Fibroblast of lung (primary cell): ENCODE results near the gene ICE1. TPM values are rescaled to one million over a fixed set of nuclear protein-coding genes. Genes with fewer than 3 reads are reported as not detected.

Experiments used
- DNase-seq, 2 donors: peaks; one replicate each; pipeline versions ENCODE4 v3.0.0 to v3.0.0-alpha.2; 2010; ENCODE audit warnings: low read depth in 2 of 2
- H2AFZ ChIP-seq: 2 replicates; pipeline ENCODE4 v1.5.1; 2012; ENCODE audit warnings: low read length, control low read depth, inconsistent platforms
- H3K27ac ChIP-seq: 2 replicates; pipeline ENCODE4 v1.5.1; 2011; ENCODE audit warnings: low read length, control low read depth; ENCODE audit not compliant: insufficient read depth
- H3K27me3 ChIP-seq: 2 replicates; pipeline ENCODE4 v1.5.1; 2011; ENCODE audit warnings: mild to moderate bottlenecking, low read length; ENCODE audit not compliant: control insufficient read depth, insufficient read depth
- H3K36me3 ChIP-seq: 2 replicates; pipeline ENCODE4 v1.5.1; 2011; ENCODE audit warnings: low read length; ENCODE audit not compliant: control insufficient read depth, insufficient read depth
- H3K4me1 ChIP-seq: 2 replicates; pipeline ENCODE4 v1.5.1; 2011; ENCODE audit warnings: low read length; ENCODE audit not compliant: control insufficient read depth, insufficient read depth; ENCODE audit errors: extremely low read depth
- H3K4me2 ChIP-seq: 2 replicates; pipeline ENCODE4 v1.5.1; 2011; ENCODE audit warnings: low read length, control low read depth; ENCODE audit not compliant: insufficient read depth; ENCODE audit errors: extremely low read depth
- H3K4me3 ChIP-seq, 4 experiments: fragments of 200-600 bp in 1 of 4; sonication (generic) in 1 of 4; replicated peaks in 1 of 4; 2 replicates each; pipeline ENCODE4 v1.5.1; 2011 to 2016; ENCODE audit warnings: low read length in 4 of 4, low read depth in 3 of 4, mild to moderate bottlenecking in 3 of 4, control low read depth in 2 of 4, inconsistent platforms in 1 of 4, mixed read lengths in 1 of 4; ENCODE audit not compliant: insufficient read depth in 1 of 4; ENCODE audit errors: control extremely low read depth in 1 of 4
- H3K79me2 ChIP-seq: 2 replicates; pipeline ENCODE4 v1.5.1; 2012; ENCODE audit warnings: mild to moderate bottlenecking, low read length, inconsistent platforms; ENCODE audit not compliant: control insufficient read depth, insufficient read depth
- H3K9ac ChIP-seq: 2 replicates; pipeline ENCODE4 v1.5.1; 2011; ENCODE audit warnings: mild to moderate bottlenecking, low read length, control low read depth; ENCODE audit not compliant: insufficient read depth
- H3K9me3 ChIP-seq: 2 replicates; pipeline ENCODE4 v1.5.1; 2012; ENCODE audit warnings: low read depth, low read length; ENCODE audit not compliant: control insufficient read depth, insufficient read depth
- H4K20me1 ChIP-seq: 2 replicates; pipeline ENCODE4 v1.5.1; 2011; ENCODE audit warnings: low read length; ENCODE audit not compliant: control insufficient read depth, insufficient read depth; ENCODE audit errors: extremely low read depth
- EZH2 ChIP-seq: IDR thresholded peaks from 2 replicates; pipeline ENCODE4 v1.5.1; 2012; ENCODE audit warnings: low read length, control low read depth, mild to moderate bottlenecking; ENCODE audit errors: missing control alignments
- polyA plus RNA-seq, 2 donors: library from polyadenylated mRNA; depleted of rRNA in 1 of 2; stranded (reverse) in 1 of 2; unstranded in 1 of 2; fragments of >200 nt; gene quantifications; 2 replicates each; pipeline ENCODE4 v1.2.1, GENCODE V29; 2011 to 2012; ENCODE audit warnings: missing spikeins in 1 of 2
- total RNA-seq: library from RNA; depleted of rRNA; stranded (reverse); fragments of >200 nt; gene quantifications from 2 replicates; pipeline ENCODE4 v1.2.1, GENCODE V29; 2014
- TF ChIP-seq, protein P1 (sequence below), 2 donors: IDR thresholded peaks in 1 of 2; conservative IDR thresholded peaks in 1 of 2; 1 replicate in 1 of 2; 2 replicates in 1 of 2; pipeline ENCODE4 v1.5.1; 2011 to 2012; ENCODE audit warnings: low read length in 2 of 2, control low read depth in 1 of 2, inconsistent platforms in 1 of 2, low read depth in 1 of 2, mild to moderate bottlenecking in 1 of 2

The ICE1 gene
- total and polyA plus RNA-seq, 2 donors (not counting 1 experiment from before 2014, with no cell fraction given): 17.6 to 24.4 TPM

DNA sequence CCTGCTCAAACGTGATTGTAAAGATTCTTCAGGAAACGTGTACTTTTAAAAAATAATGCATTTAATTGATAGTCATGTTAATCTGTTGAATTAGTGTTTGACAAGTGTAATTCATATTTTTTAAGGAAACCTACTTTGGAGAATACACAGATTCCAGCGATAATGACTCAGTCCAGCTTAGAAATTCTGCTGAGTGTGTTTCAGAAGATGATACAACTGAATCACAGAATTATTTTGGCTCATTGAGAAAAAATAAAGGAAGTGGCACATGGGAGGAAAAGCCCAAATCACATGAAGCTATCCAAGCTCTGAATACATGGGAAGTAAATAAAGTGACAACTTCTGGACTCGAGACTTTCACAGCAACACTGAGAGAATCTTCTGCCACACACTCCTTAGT is 37.8 kb downstream of the ICE1 start:
- Histone ChIP-seq H3K4me2 (no peak overlapping the region), H3K27ac (no peak overlapping the region), H3K4me3 (no peak overlapping the region), H3K4me1 (no peaks in the 10 kb centered on the region), H3K79me2 (no peaks in the 10 kb centered on the region), H3K36me3 (peaks cover 4% of the 10 kb centered on the region), H4K20me1 (no peaks in the 10 kb centered on the region), H2AFZ (no peak overlapping the region), H3K9me3 (no peaks in the 10 kb centered on the region), H3K27me3 (no peaks in the 10 kb centered on the region), H3K9ac (no peak overlapping the region)
- DNase-seq: no peak
- TF ChIP-seq, protein P1, sequence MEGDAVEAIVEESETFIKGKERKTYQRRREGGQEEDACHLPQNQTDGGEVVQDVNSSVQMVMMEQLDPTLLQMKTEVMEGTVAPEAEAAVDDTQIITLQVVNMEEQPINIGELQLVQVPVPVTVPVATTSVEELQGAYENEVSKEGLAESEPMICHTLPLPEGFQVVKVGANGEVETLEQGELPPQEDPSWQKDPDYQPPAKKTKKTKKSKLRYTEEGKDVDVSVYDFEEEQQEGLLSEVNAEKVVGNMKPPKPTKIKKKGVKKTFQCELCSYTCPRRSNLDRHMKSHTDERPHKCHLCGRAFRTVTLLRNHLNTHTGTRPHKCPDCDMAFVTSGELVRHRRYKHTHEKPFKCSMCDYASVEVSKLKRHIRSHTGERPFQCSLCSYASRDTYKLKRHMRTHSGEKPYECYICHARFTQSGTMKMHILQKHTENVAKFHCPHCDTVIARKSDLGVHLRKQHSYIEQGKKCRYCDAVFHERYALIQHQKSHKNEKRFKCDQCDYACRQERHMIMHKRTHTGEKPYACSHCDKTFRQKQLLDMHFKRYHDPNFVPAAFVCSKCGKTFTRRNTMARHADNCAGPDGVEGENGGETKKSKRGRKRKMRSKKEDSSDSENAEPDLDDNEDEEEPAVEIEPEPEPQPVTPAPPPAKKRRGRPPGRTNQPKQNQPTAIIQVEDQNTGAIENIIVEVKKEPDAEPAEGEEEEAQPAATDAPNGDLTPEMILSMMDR (conservative IDR thresholded peaks at IDR 0.05 in 1 of 2, IDR thresholded peaks at IDR 0.05 in 1 of 2; ENCODE audit: low read depth in 1 of 2, low read length in 2 of 2): no peak
- no peak for TF ChIP-seq EZH2

- H3K36me3 ChIP-seq: peaks cover 4% of the 10 kb centered on the region
- no peak for DNase-seq
- TF ChIP-seq, protein P1 (conservative IDR thresholded peaks at IDR 0.05 in 1 of 2, IDR thresholded peaks at IDR 0.05 in 1 of 2; ENCODE audit: low read depth in 1 of 2, low read length in 2 of 2): no peak
- no peak for TF ChIP-seq EZH2
- H3K27ac ChIP-seq: no peak overlapping the region
- H3K27me3 ChIP-seq: no peaks in the 10 kb centered on the region
- H3K9me3 ChIP-seq: no peaks in the 10 kb centered on the region
- H3K4me1 ChIP-seq: no peaks in the 10 kb centered on the region
- H3K79me2 ChIP-seq: no peaks in the 10 kb centered on the region
- no peak overlapping the region for H2AFZ ChIP-seq
- no peak overlapping the region for H3K9ac ChIP-seq
- H3K4me3 ChIP-seq: no peak overlapping the region
- no peak overlapping the region for H3K4me2 ChIP-seq
- no peaks in the 10 kb centered on the region for H4K20me1 ChIP-seq
Observed at GRCh38 chr5:5461012-5461411, 38.5 kb downstream of the ICE1 start.

DNA sequence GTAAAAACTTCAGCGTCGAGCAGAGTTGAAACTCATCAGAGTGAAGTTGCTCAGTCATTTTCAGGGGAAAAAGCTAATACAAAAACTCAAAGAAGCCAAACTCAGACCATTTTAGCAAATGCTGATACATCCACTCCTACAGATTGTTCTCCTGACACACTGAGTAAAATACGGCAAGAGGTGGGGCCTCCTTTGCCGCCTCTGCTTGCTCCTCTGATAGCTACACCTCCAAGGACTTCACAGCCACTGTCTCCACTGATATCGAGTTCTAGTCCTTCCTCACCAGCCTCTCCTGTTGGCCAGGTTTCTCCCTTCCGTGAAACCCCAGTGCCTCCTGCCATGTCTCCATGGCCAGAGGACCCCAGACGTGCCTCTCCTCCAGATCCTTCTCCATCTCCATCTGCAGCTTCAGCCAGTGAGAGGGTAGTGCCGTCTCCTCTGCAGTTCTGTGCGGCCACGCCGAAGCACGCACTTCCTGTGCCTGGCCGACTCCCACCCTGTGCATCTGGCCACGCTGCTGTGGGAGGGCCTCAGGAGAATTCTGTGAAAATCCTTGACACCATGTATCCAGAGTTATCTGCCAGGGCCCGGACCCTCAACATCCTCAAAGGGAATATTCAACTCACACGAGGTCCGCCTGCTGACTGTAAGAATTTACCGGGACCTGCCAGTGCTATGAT is 41.7 kb downstream of the ICE1 start:
- no peak overlapping the region for H3K27ac ChIP-seq
- peaks cover 2% of the 10 kb centered on the region for H3K36me3 ChIP-seq
- H3K4me2 ChIP-seq: no peak overlapping the region
- no peaks in the 10 kb centered on the region for H3K4me1 ChIP-seq
- DNase-seq: no peak
- no peak overlapping the region for H3K9ac ChIP-seq
- H3K4me3 ChIP-seq: no peak overlapping the region
- no peaks in the 10 kb centered on the region for H4K20me1 ChIP-seq
- no peaks in the 10 kb centered on the region for H3K9me3 ChIP-seq
- no peaks in the 10 kb centered on the region for H3K79me2 ChIP-seq
- H2AFZ ChIP-seq: no peak overlapping the region
- no peaks in the 10 kb centered on the region for H3K27me3 ChIP-seq
- no peak for TF ChIP-seq EZH2
- TF ChIP-seq, protein P1 (conservative IDR thresholded peaks at IDR 0.05 in 1 of 2, IDR thresholded peaks at IDR 0.05 in 1 of 2; ENCODE audit: low read depth in 1 of 2, low read length in 2 of 2): no peak
